Uterus (tissue), 4 donors: ENCODE measurements around the gene TNPO2. TPM values are rescaled to one million over a fixed set of nuclear protein-coding genes. Genes with fewer than 3 reads are reported as not detected.

Source experiments
- DNase-seq, 2 donors: peaks; one replicate each; pipeline ENCODE4 v3.0.0-alpha.2; 2019 to 2020
- H3K27ac ChIP-seq, 2 donors: fragments of 200-600 bp; sonication (generic); 1 replicate in 1 of 2; 2 replicates in 1 of 2; pipeline ENCODE4 v1.5.1; 2016 to 2018
- H3K27me3 ChIP-seq, 2 donors: fragments of 200-600 bp; sonication (generic); one replicate each; pipeline ENCODE4 v1.5.1; 2018 to 2019; ENCODE audit warnings: control low read depth in 1 of 2
- H3K36me3 ChIP-seq, 2 donors: fragments of 200-600 bp; sonication (generic); one replicate each; pipeline ENCODE4 v1.5.1; 2019; ENCODE audit warnings: control low read depth in 1 of 2
- H3K4me1 ChIP-seq, 2 donors: fragments of 200-600 bp; sonication (generic); one replicate each; pipeline ENCODE4 v1.5.1; 2018 to 2019; ENCODE audit warnings: control low read depth in 1 of 2
- H3K4me3 ChIP-seq, 2 donors: fragments of 200-600 bp; sonication (generic); 1 replicate in 1 of 2; 2 replicates in 1 of 2; pipeline ENCODE4 v1.5.1; 2018 to 2019; ENCODE audit warnings: mild to moderate bottlenecking in 1 of 2
- H3K9me3 ChIP-seq, 2 donors: fragments of 200-600 bp; sonication (generic); one replicate each; pipeline ENCODE4 v1.5.1; 2019; ENCODE audit warnings: control low read depth in 1 of 2
- CTCF ChIP-seq, 4 experiments: fragments of 200-600 bp in 2 of 4; fragments of 450-650 bp in 2 of 4; sonication (generic) in 2 of 4; IDR thresholded peaks; one replicate each; pipeline ENCODE4 v1.5.1; 2016 to 2019; ENCODE audit warnings: antibody characterized with exemption in 4 of 4, mild to moderate bottlenecking in 2 of 4, moderate library complexity in 1 of 4
- POLR2A ChIP-seq, 2 donors: fragments of 450-650 bp; IDR thresholded peaks; one replicate each; pipeline ENCODE4 v1.6.1; 2016; ENCODE audit warnings: antibody characterized with exemption in 2 of 2, mild to moderate bottlenecking in 1 of 2, moderate library complexity in 1 of 2
- intact Hi-C: fragments of 100-400 bp; cut with DNase I; formaldehyde crosslinking; loops from one replicate; pipeline ENCODE4 v1.15.1; 2023; ENCODE audit warnings: low total_unique reads
- total RNA-seq, 4 donors: library from RNA; depleted of rRNA in 3 of 4; stranded (reverse); fragments of >200 nt in 3 of 4; gene quantifications; one replicate each; pipeline versions ENCODE4 v1.1.0 to v1.2.4, GENCODE V29; 2014 to 2023
- donor health status: DM: yes; HTN: yes; CAD: no.

TNPO2 gene
- total RNA-seq, 4 donors from 2014 or later: 29.7 to 92.9 (median 71.2) TPM

GRCh38 chr19:12757544-12758274, 34.0 kb upstream of the TNPO2 start:
- TF ChIP-seq CTCF (IDR thresholded peaks at IDR 0.05) (peak; percentile 55 to 83 (median 80)), POLR2A (IDR thresholded peaks at IDR 0.05) (no peak)
- Histone ChIP-seq H3K9me3 (no peaks in the 10 kb centered on the region), H3K27me3 (no peaks in the 10 kb centered on the region), H3K4me3 (peak overlapping the region; percentile 9 to 28), H3K4me1 (peaks cover 0 to 6% of the 10 kb centered on the region in 2 donors), H3K36me3 (no peaks in the 10 kb centered on the region), H3K27ac (no peak overlapping the region)
- intact Hi-C loops: no loop called here
- DNase-seq: peak; percentile 49 to 73

GRCh38 chr19:12756150-12756883, 32.6 kb upstream of the TNPO2 start:
- TF ChIP-seq CTCF (IDR thresholded peaks at IDR 0.05) (no peak), POLR2A (IDR thresholded peaks at IDR 0.05) (no peak)

GRCh38 chr19:12754465-12755196, 30.9 kb upstream of the TNPO2 start:
- Histone ChIP-seq H3K4me3 (no peak overlapping the region), H3K27ac (no peak overlapping the region), H3K27me3 (no peaks in the 10 kb centered on the region), H3K9me3 (no peaks in the 10 kb centered on the region), H3K36me3 (no peaks in the 10 kb centered on the region), H3K4me1 (peaks cover 0 to 6% of the 10 kb centered on the region in 2 donors)
- no peak for DNase-seq
- intact Hi-C loops: no loop called here
- no peak for TF ChIP-seq CTCF (IDR thresholded peaks at IDR 0.05)
- TF ChIP-seq POLR2A (IDR thresholded peaks at IDR 0.05): no peak

More at GRCh38 chr19:12756150-12756883, 32.6 kb upstream of the TNPO2 start:
- no peaks in the 10 kb centered on the region for H3K9me3 ChIP-seq
- H3K4me3 ChIP-seq: no peak overlapping the region
- H3K27me3 ChIP-seq: no peaks in the 10 kb centered on the region
- no peaks in the 10 kb centered on the region for H3K36me3 ChIP-seq
- no peak for DNase-seq
- no peak overlapping the region for H3K27ac ChIP-seq
- intact Hi-C loops: no loop called here
- peaks cover 0 to 6% of the 10 kb centered on the region in 2 donors for H3K4me1 ChIP-seq

GRCh38 chr19:12752056-12752781, 28.5 kb upstream of the TNPO2 start:
- DNase-seq: no peak
- H3K36me3 ChIP-seq: no peaks in the 10 kb centered on the region
- TF ChIP-seq CTCF (IDR thresholded peaks at IDR 0.05): no peak
- TF ChIP-seq POLR2A (IDR thresholded peaks at IDR 0.05): no peak
- peaks cover 0 to 9% of the 10 kb centered on the region in 2 donors for H3K9me3 ChIP-seq
- no peak overlapping the region for H3K4me3 ChIP-seq
- intact Hi-C loops: no loop called here
- no peak overlapping the region for H3K27ac ChIP-seq
- no peaks in the 10 kb centered on the region for H3K27me3 ChIP-seq
- H3K4me1 ChIP-seq: peaks cover 0 to 2% of the 10 kb centered on the region in 2 donors
